ENCODE results near the gene KIF20A. TPM values are rescaled to one million over a fixed set of nuclear protein-coding genes. Genes with fewer than 3 reads are reported as not detected.
"Not testable (repeated sequence)": the region's sequence is repeated elsewhere in the genome, so short reads cannot be mapped to it uniquely, and the experiment has no call there.

Gene KIF20A
- total RNA-seq, 4 donors from 2014 or later = 0.44 to 9.4 (median 2.1) TPM; not detected in 1

DNA sequence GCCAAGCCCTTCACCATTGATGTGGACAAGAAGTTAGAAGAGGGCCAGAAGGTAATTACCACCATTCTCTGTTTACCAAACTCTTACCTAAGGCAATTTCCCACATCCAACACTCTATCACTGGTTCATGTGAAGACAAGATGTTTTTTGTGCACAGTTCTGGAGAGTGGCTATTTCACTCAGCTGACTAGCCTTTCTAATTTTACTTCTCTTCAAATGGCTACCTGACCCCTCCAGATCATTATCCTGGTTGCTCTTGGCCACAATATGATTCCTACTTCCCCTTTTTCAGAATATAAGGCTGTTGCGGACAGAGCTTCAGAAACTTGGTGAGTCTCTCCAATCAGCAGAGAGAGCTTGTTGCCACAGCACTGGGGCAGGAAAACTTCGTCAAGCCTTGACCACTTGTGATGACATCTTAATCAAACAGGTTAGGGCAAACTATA is 7.1 kb downstream of the KIF20A start:
- Histone ChIP-seq H3K27ac (no peak overlapping the region), H3K4me3 (no peak overlapping the region), H3K4me1 (no peaks in the 10 kb centered on the region), H3K9me3 (no peaks in the 10 kb centered on the region), H3K36me3 (peaks cover 0 to 85% (median 15%) of the 10 kb centered on the region in 3 donors), H3K27me3 (no peaks in the 10 kb centered on the region)
- DNase-seq (ENCODE audit: low spot score in 2 of 2) = no peak
- TF ChIP-seq, protein P1, sequence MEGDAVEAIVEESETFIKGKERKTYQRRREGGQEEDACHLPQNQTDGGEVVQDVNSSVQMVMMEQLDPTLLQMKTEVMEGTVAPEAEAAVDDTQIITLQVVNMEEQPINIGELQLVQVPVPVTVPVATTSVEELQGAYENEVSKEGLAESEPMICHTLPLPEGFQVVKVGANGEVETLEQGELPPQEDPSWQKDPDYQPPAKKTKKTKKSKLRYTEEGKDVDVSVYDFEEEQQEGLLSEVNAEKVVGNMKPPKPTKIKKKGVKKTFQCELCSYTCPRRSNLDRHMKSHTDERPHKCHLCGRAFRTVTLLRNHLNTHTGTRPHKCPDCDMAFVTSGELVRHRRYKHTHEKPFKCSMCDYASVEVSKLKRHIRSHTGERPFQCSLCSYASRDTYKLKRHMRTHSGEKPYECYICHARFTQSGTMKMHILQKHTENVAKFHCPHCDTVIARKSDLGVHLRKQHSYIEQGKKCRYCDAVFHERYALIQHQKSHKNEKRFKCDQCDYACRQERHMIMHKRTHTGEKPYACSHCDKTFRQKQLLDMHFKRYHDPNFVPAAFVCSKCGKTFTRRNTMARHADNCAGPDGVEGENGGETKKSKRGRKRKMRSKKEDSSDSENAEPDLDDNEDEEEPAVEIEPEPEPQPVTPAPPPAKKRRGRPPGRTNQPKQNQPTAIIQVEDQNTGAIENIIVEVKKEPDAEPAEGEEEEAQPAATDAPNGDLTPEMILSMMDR (IDR thresholded peaks at IDR 0.05) = no peak
- TF ChIP-seq EP300 (IDR thresholded peaks at IDR 0.05) = no peak
- TF ChIP-seq POLR2A (IDR thresholded peaks at IDR 0.05) = no peak
- WGBS, 2 donors = 71 to 83% methylated on average over 2 of the region's 2 CpGs

- Histone ChIP-seq H3K9me3 (no peaks in the 10 kb centered on the region), H3K27ac (no peak overlapping the region), H3K27me3 (no peaks in the 10 kb centered on the region), H3K36me3 (peaks cover 0 to 100% (median 28%) of the 10 kb centered on the region in 3 donors), H3K4me3 (no peak overlapping the region), H3K4me1 (no peaks in the 10 kb centered on the region)
- DNase-seq (ENCODE audit: low spot score in 2 of 2) = no peak
- WGBS, 2 donors = 85 to 87% methylated on average over 3 of the region's 3 CpGs
- no peak for TF ChIP-seq EP300 (IDR thresholded peaks at IDR 0.05)
- no peak for TF ChIP-seq POLR2A (IDR thresholded peaks at IDR 0.05)
- TF ChIP-seq, protein P1 (IDR thresholded peaks at IDR 0.05) = no peak
Observed at GRCh38 chr5:138188626-138189025, 9.7 kb downstream of the KIF20A start.

- no peaks in the 10 kb centered on the region for H3K9me3 ChIP-seq
- H3K36me3 ChIP-seq = peaks cover 0 to 92% (median 28%) of the 10 kb centered on the region in 3 donors
- H3K4me3 ChIP-seq = no peak overlapping the region
- 89 to 94% methylated on average over 3 of the region's 3 CpGs for WGBS, 2 donors
- TF ChIP-seq, protein P1 (IDR thresholded peaks at IDR 0.05) = no peak
- TF ChIP-seq POLR2A (IDR thresholded peaks at IDR 0.05) (no peak), EP300 (IDR thresholded peaks at IDR 0.05) (no peak)
- H3K4me1 ChIP-seq = no peaks in the 10 kb centered on the region
- DNase-seq (ENCODE audit: low spot score in 2 of 2) = no peak
- no peak overlapping the region for H3K27ac ChIP-seq
- no peaks in the 10 kb centered on the region for H3K27me3 ChIP-seq
Observed at GRCh38 chr5:138192826-138193225, 13.9 kb downstream of the KIF20A start.

- 94 to 96% methylated on average over 8 of the region's 8 CpGs for WGBS, 2 donors
- not testable (repeated sequence) for H3K4me1 ChIP-seq; DNase-seq (ENCODE audit: low spot score in 2 of 2); H3K27ac ChIP-seq; H3K27me3 ChIP-seq; H3K4me3 ChIP-seq; H3K9me3 ChIP-seq
- H3K36me3 ChIP-seq = peaks cover 0 to 92% (median 21%) of the 10 kb centered on the region in 3 donors
Observed at GRCh38 chr5:138193859-138194258, 14.9 kb downstream of the KIF20A start.

- H3K4me1 ChIP-seq = peaks cover 0 to 31% (median 14%) of the 10 kb centered on the region in 4 donors
- no peaks in the 10 kb centered on the region for H3K9me3 ChIP-seq
- peaks cover 0 to 29% (median 4%) of the 10 kb centered on the region in 3 donors for H3K36me3 ChIP-seq
- 92 to 95% methylated on average over 3 of the region's 3 CpGs for WGBS, 2 donors
- no peak overlapping the region for H3K4me3 ChIP-seq
- no peaks in the 10 kb centered on the region for H3K27me3 ChIP-seq
- DNase-seq (ENCODE audit: low spot score in 2 of 2) = no peak
- TF ChIP-seq, protein P1 (IDR thresholded peaks at IDR 0.05) = no peak
- TF ChIP-seq POLR2A (IDR thresholded peaks at IDR 0.05) (no peak), EP300 (IDR thresholded peaks at IDR 0.05) (no peak)
- no peak overlapping the region for H3K27ac ChIP-seq
Observed at GRCh38 chr5:138210985-138211384, 32.1 kb downstream of the KIF20A start.

DNA sequence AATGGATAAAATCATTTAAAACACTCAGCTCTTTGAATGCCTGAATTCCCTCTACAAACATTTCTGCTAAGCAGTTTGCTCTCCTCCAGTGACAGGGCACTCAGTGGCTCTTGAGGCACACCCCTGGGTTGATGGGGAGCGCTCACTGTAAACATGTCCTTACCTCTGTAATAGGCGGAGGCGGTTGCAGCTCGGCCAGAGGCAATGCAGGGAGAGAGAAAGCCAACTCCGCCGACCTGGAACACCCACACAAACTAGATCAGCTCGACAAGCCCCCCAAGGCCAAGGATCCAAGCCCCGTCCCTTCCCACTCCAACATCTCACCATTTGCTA is 33.9 kb downstream of the KIF20A start:
- Histone ChIP-seq H3K27me3 (no peaks in the 10 kb centered on the region), H3K4me3 (peak overlapping the region; percentile 69 to 89 (median 84)), H3K36me3 (peaks cover 0 to 25% (median 0%) of the 10 kb centered on the region in 3 donors), H3K27ac (peak overlapping the region; percentile 68 to 84 (median 79)), H3K4me1 (peaks cover 0 to 31% (median 14%) of the 10 kb centered on the region in 4 donors), H3K9me3 (no peaks in the 10 kb centered on the region)
- TF ChIP-seq, protein P1 (IDR thresholded peaks at IDR 0.05) = no peak
- TF ChIP-seq POLR2A (IDR thresholded peaks at IDR 0.05) (no peak), EP300 (IDR thresholded peaks at IDR 0.05) (no peak)
- 2% methylated on average over 8 of the region's 8 CpGs for WGBS, 2 donors
- DNase-seq (ENCODE audit: low spot score in 2 of 2) = peak in 1 of 2 donors; percentile 5

Measured in tibial nerve (tissue), 4 donors.